ENCODE results near the gene GALNT1. TPM values are rescaled to one million over a fixed set of nuclear protein-coding genes. Genes with fewer than 3 reads are reported as not detected.

Gene GALNT1
- total and polyA plus RNA-seq, 2 of the 4 experiments (the other 2 are of a cell fraction) = 24.9 to 43.9 TPM

- H3K9me1 ChIP-seq (ENCODE audit: insufficient read depth, low read length) = no peaks in the 10 kb centered on the region; the same call in 1 of the 2 replicates
- H3K4me2 ChIP-seq (ENCODE audit: low read depth, low read length) = no peak overlapping the region
- ATAC-seq (ENCODE audit: low read depth) (no peak), DNase-seq (no peak)
- H2AK9ac ChIP-seq (replicated peaks; ENCODE audit: low read depth, low read length, poor library complexity) = no peak overlapping the region
- H3K9ac ChIP-seq (ENCODE audit: low read depth, low read length) = no peak overlapping the region
- H3K14ac ChIP-seq (replicated peaks; ENCODE audit: low read depth, low read length) = no peak overlapping the region
- dilution Hi-C loops (cut with HindIII; ENCODE audit: low sequenced_read_pairs, unreplicated experiment) = no loop called here
- BruUV-seq (replicated peaks) = no TSS peak
- no peak overlapping the region for H3K27ac ChIP-seq (ENCODE audit: insufficient read depth, low read length)
- H3K4ac ChIP-seq (ENCODE audit: low read depth, low read length) = no peak overlapping the region
- H3K4me1 ChIP-seq (ENCODE audit: control insufficient read depth, insufficient read depth, low read length) = peaks cover 3% of the 10 kb centered on the region
- no peaks in the 10 kb centered on the region for H3K27me3 ChIP-seq (ENCODE audit: control insufficient read depth, insufficient read depth, low read length)
- intact Hi-C loops (cut with micrococcal nuclease) = no loop called here
- no peak overlapping the region for H2BK5ac ChIP-seq (ENCODE audit: low read depth, low read length, poor library complexity, severe bottlenecking)
- no peaks in the 10 kb centered on the region for H4K20me1 ChIP-seq (ENCODE audit: insufficient read depth, low read length)
- no peaks in the 10 kb centered on the region; a peak in 1 of 4 replicates for H3K79me1 ChIP-seq (ENCODE audit: low read depth in 1 of 2, low read length in 2 of 2)
- H3K36me3 ChIP-seq (ENCODE audit: control insufficient read depth, insufficient read depth, low read length) = peaks cover 5% of the 10 kb centered on the region; the same call in 1 of the 2 replicates
- ChIA-PET POLR2A (ENCODE audit: unreplicated experiment) (no interaction called here), CTCF (interaction anchor here (1.2 kb wide), 1 partner anchor 10 kb away, joined by 3 read pairs; no protein-coding TSS in a partner anchor)
- no peak for TF ChIP-seq RFX5 (IDR thresholded peaks at IDR 0.05; ENCODE audit: low read depth, low read length)
- no peak for TF ChIP-seq NFE2L2 (IDR thresholded peaks at IDR 0.05; ENCODE audit: low read depth, low read length)
- no peak for TF ChIP-seq CTCF (conservative IDR thresholded peaks at IDR 0.05; ENCODE audit: low read depth, low read length)
- no peak for TF ChIP-seq POLR2A (IDR thresholded peaks at IDR 0.05; ENCODE audit: low read depth, low read length)
- no peak for TF ChIP-seq USF2 (IDR thresholded peaks at IDR 0.05; ENCODE audit: low read depth, low read length)
- TF ChIP-seq BHLHE40 (IDR thresholded peaks at IDR 0.05; ENCODE audit: low read depth, low read length) = no peak
- no peak for TF ChIP-seq CHD1 (IDR thresholded peaks at IDR 0.05; ENCODE audit: low read depth, low read length)
- TF ChIP-seq SMC3 (IDR thresholded peaks at IDR 0.05; ENCODE audit: low read depth, low read length) = no peak
- TF ChIP-seq FOS (IDR thresholded peaks at IDR 0.05; ENCODE audit: low read depth, low read length) = no peak
- TF ChIP-seq RAD21 (IDR thresholded peaks at IDR 0.05; ENCODE audit: low read length) = no peak
- TF ChIP-seq MXI1 (IDR thresholded peaks at IDR 0.05; ENCODE audit: borderline replicate concordance, low read depth, low read length) = no peak
- TF ChIP-seq ELK1 (IDR thresholded peaks at IDR 0.05; ENCODE audit: borderline replicate concordance, low read depth, low read length) = no peak
- TF ChIP-seq RCOR1 (IDR thresholded peaks at IDR 0.05; ENCODE audit: insufficient replicate concordance, low read length) = no peak
- no peak for TF ChIP-seq MAZ (IDR thresholded peaks at IDR 0.05; ENCODE audit: borderline replicate concordance, low read depth, low read length)
- TF ChIP-seq CEBPB (IDR thresholded peaks at IDR 0.05; ENCODE audit: low read depth, low read length) = no peak
- no peak for TF ChIP-seq MAFK (IDR thresholded peaks at IDR 0.05; ENCODE audit: low read depth, low read length)
- no peak overlapping the region for H2BK20ac ChIP-seq (ENCODE audit: low read depth, low read length)
- no peak overlapping the region for H3K4me3 ChIP-seq (ENCODE audit: insufficient read depth, low read depth, low read length)
- in situ Hi-C loops (cut with MboI; ENCODE audit: low sequenced_read_pairs) = no loop called here
- 100% methylated on average over 3 of the region's 3 CpGs; no CpG with 5 or more reads in 1 of the 2 experiments for WGBS, 2 experiments (ENCODE audit: extremely low coverage in 2 of 2, insufficient read length in 1 of 2)
- H2BK120ac ChIP-seq (ENCODE audit: low read depth, low read length) = no peak overlapping the region
- H4K5ac ChIP-seq (ENCODE audit: low read depth, low read length) = no peak overlapping the region
- H2BK15ac ChIP-seq (ENCODE audit: low read depth, low read length) = no peak overlapping the region
- H2AFZ ChIP-seq (replicated peaks; ENCODE audit: low read length, poor library complexity) = no peak overlapping the region
- H4K8ac ChIP-seq (ENCODE audit: low read depth in 2 of 2, low read length in 2 of 2) = no peak overlapping the region
- no peak overlapping the region for H3K23ac ChIP-seq (ENCODE audit: low read depth, low read length)
- no peak overlapping the region for H4K91ac ChIP-seq (ENCODE audit: insufficient read depth, low read depth, low read length)
- no peak overlapping the region for H3K18ac ChIP-seq (ENCODE audit: low read depth, low read length)
- no peak overlapping the region for H2AK5ac ChIP-seq (ENCODE audit: low read depth, low read length)
- no peak overlapping the region for H3K56ac ChIP-seq (ENCODE audit: extremely low read depth, insufficient read depth, low read length)
- no peaks in the 10 kb centered on the region for H3K9me3 ChIP-seq (ENCODE audit: control insufficient read depth, insufficient read depth, low read length)
These were observed 111.3 kb downstream of the GALNT1 start for GRCh38 chr18:35692866-35693265.
